Activated T-helper 9 cell treated with anti-CD3 and anti-CD28 coated beads, Interleukin-2, amount 50 U/mL, for 16 hours (primary cell): ENCODE measurements around the gene ST8SIA1.
A peak's percentile ranks its signal among the peaks of the same experiment; 100 is the strongest.
"Not testable (repeated sequence)": the region's sequence is repeated elsewhere in the genome, so short reads cannot be mapped to it uniquely, and the experiment has no call there.

Experiments
- DNase-seq: peaks from one replicate; pipeline ENCODE4 v3.0.0-alpha.2; 2020; ENCODE audit warnings: low read depth

ST8SIA1 gene, protein sequence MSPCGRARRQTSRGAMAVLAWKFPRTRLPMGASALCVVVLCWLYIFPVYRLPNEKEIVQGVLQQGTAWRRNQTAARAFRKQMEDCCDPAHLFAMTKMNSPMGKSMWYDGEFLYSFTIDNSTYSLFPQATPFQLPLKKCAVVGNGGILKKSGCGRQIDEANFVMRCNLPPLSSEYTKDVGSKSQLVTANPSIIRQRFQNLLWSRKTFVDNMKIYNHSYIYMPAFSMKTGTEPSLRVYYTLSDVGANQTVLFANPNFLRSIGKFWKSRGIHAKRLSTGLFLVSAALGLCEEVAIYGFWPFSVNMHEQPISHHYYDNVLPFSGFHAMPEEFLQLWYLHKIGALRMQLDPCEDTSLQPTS

DNA sequence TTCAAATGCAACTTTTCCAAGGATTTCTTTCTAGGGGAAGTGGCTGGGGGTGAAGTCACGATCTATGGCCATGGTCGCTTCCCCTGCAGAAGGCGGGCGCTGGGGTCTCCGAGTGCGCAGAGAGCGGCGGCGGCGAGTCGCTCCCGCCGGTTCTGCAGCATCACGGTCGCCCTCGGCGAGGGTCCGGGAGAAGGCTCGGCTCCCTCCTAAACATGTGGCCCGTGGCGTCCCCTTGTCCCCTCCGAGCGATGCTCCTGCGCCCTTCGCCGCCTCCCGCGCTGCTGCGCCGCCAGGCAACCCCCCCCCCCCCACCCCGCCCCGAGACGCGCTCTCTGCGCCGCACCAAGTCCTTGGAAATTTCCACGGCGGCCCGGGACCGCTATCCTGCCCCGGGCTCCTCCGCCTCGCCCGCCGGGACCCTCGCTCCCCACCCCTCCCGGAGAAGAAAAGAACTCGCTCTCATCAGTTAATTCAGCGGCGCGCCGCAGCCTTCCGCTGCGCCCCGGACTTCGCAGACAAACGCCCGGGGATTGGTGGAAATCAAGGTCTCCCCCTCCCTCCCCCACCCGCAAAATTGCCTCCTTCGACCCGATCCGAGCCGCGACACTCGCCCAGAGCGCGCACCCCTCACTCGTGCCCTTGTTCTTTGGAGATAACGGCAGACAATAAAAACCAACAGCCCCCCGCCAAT is at the start of gene ST8SIA1:
ST8SIA1 (minus strand) TSS at position 298 of the 691 bp plus-strand sequence. CDS start 475 bp downstream, outside the sequence.
- DNase-seq: peak; percentile 51

DNA sequence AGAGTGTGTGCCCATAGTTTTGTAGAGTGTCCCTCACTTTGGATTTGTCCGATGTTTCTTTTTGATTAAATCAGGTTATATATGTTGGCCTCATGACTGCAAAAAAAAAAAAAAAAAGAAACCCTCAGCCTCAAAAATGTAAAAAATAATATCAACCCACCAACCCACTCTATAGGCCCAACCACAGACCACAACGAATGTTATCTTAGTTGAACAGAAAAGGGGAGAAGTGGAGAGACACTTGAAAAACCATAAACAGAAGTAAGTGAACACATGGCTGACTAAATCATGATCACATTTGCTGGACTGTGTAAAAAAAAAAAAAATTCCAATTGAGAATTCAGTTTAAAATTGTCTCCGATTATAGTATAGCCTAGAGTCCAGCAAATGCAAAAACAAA is 45.5 kb upstream of the ST8SIA1 start:
- no peak for DNase-seq

DNA sequence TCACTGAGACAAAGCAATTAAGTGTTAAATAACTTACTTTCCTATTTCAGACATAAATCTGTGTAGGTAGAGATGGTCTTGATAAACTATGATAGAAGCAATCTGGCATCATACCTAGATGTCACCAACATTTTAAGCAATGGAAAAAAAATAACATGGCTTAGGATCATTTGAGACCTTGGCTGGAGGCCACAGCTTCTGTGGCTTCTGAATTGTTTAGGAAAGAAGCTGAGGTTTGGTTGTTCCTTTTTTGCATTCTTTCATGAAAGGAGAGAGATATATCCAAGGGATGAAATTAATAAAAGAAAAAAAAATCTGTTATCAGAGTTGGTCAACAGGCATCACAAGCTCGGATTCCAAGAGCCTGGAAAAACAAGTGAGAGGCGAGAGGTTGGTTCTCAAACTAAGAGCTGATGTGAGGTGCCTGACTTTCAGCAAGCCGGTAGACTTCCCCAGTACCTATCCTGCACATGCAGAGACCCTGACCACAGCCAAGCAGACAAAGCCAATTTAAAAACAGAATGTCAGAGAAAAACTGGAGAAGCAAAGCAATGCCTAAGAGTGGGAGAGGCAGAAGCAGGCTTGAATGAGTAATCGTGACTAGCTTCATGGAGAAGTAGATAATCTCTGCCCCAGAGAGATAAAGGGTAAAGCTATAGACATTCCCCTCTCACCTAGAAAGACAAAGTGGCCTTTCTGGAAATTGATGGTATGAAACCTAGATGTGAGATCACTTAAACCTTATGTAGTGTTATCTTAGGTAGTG is 43.4 kb upstream of the ST8SIA1 start:
- DNase-seq: no peak

DNA sequence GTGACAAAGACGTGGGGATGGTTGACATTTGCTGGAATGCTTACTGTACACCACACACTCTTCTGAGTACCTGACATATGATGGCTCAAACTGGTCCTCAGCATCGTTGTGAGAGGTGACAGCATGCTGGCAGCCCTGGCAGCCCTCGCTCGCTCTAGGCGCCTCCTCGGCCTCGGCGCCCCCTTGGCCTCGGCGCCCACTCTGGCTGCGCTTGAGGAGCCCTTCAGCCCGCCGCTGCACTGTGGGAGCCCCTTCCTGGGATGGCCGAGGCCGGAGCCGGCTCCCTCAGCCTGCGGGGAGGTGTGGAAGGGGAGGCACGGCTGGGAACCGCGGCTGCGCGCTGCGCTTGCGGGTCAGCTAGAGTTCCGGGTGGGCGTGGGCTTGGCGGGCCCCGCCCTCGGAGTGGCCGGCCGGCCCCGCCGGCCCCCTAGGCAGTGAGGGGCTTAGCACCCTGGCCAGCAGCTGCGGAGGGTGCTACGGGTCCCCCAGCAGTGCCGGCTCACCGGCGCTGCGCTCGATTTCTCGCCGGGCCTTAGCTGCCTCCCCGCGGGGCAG is 42.2 kb upstream of the ST8SIA1 start:
- DNase-seq: not testable (repeated sequence)

DNA sequence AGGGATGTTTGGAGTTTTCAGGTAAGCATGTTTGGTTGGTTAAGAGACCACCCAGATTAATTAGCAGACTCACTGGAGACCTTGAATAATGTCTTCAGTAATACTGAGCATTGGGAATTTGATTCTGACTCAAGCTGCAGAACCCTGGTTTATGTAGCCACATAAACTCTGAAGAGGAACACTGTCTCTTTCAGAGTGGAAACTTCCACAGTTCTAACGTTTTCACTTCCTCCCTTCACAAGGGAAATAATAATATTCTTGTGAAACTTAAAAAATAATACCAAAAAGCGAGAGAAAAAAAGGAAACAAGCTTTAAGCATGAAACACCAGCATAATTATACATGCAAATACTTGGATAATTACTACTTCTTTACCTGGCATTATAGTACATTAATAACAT is 40.0 kb upstream of the ST8SIA1 start:
- DNase-seq: no peak

DNA sequence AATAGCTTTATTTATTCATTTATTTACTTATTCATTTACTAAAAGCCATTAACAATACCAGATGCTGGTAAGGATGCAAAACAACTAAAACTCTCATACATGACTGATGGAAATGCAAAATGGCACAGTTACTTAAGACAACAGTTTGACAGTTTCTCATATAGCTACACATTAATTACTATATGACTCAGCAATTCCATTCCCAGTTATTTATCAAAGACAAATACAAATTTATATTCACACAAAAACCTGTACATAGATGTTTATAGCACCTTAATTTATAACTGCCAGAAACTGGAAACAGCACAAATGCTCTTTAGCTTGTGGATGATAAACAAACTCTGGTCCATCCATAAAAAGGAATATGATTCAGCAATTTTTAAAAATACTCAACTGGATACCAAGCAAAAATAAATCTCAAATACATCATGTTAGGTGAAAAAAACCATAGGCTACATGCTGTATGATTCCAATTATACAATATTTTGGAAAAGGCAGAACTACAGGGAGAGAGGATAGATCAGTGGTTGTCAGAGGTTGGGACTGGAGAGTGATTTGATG is 37.9 kb upstream of the ST8SIA1 start:
- DNase-seq: no peak

DNA sequence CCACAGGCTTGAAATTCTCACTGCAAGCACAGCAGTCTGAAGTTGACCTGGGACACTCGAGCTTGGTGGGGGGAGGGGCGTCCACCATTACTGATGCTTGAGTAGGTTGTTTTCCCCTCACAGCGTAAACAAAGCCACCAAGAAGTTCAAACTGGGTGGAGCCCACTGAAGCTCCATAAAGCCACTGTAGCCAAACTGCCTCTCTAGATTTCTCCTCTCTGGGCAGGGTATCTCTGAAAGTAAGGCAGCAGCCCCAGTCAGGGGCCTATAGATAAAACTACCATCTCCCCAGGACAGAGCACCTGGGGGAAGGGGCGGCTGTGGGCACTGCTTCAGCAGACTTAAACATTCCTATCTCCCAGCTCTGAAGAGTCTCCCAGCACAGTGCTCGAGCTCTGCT is 31.7 kb upstream of the ST8SIA1 start:
- no peak for DNase-seq

DNA sequence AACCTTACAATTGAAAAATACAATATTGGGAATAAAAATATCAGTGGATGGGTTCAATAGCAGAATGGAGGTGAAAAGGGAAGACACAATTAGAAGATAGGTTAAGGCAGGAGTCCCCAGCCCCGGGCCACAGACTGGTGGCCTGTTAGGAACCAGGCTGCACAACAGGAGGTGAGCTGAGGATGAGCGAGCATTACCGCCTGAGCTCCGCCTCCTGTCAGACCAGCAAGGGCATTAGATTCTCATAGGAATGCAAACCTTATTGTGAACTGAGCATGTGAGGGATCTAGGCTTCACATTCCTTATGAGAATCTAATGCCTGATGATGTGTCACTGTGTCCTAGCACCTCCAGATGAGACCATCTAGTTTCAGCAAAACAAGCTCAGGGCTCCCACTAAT is 27.3 kb upstream of the ST8SIA1 start:
- no peak for DNase-seq

DNA sequence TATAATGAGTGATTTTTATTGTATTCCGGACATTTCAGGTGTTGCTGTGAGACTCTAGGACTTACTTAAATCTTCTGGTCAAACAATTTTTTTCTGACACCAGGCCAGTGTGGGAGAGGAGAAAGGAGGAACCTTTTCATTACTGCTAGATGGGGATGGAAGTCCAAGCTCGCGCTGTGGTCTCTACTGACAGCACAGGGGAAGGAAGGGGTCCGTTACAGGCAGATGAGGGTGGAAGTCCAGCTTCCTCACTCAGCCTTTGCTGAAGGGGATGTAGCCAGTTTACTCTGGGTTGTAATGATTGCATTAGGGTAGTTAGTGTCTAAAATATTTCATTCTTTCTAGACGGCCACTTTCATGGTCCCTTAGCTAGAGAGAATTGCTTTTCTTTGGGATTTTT is 26.3 kb upstream of the ST8SIA1 start:
- DNase-seq: no peak

DNA sequence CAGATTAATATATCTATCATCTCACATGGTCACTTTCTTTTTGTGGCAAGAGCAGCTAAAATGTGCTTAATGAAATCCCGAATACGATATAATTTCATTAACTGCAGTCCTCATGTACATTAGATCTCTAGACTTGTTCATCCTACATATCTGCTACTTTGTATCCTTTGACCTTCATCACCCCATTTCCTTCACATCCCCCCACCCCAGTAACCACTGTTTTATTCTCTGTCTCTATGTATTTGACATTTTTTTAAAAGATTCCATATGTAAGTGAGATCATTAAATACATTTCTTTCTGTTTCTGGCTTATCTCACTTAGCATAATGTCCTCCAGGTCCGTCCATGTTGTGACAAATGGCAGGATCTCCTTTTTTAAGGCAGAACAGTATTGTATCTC is 23.0 kb upstream of the ST8SIA1 start:
- no peak for DNase-seq

DNA sequence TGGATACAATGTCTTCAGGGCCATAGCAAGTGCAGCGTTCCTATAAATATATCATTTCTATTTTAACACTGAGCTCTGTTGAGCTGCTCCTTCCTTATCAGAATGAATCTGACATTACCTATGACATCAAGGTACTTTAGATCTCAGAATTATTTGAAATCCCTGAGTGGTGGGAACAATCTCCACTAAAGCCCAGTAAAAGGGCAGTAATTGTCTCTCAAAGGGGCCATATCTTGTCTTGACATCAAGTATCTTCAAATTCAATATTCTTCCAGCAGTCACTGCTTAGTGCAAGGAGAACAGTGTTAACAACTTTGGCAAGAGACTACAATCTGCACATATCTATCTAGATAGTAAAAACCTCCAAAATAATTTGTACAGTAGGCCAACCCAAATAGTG is 21.7 kb upstream of the ST8SIA1 start:
- DNase-seq: no peak

DNA sequence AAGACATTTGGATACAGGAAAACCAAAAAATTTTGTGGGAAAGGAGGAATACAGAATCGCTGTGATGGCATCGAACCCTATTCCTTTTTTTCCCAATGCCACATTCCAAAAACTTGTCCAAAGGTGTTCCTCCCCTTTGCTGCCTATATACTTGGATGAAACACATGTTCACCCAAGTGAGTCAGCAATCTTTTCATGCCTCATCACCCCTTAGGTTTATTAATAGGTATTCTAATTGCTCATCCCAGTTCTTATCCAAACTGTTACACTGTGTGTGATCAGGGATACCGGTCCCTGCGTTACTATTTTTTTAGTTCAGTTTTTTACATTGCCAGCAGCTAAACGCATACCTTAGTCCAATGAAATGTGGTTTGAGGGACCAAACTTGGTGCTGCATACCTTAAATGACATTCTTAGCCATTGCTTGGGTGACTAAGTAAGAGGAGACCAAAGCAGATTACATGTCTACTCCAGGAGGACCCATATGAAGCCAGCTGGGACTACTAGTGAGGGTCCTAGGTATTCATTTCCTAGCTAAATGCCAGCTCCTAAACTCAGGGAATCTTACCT is 20.6 kb upstream of the ST8SIA1 start:
- no peak for DNase-seq

DNA sequence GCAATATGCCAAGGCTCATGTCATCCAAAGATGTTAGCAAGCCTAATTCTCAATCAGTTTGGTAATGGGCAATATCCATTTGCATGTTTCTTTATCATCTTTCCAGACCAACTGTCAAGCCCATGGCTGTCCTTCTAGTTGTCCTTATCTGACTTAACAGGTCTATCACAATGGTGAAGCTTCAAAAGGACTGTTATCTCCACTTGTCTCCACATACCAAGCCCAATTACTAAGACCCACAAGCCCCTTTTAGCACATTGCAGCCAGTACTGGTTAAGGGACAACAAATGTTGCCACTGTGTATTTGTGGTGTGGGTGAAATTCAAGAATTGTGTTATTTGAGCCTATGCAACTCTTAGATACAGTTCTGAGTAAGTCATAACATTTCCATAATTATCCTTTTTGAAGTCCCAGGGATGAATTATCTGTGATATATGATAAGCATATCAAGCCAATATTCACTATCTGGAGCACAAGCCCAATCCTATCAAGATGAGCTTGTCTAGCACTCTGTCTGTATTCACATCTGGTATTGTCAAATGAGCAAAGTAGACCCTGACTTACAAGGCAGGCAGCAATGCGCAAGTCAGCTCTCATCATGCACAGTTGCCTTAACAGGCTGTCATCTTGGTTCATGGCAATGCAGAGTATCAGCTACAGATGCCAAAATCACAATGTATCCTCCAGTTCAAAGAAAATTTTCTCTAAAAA is 19.3 kb upstream of the ST8SIA1 start:
- DNase-seq: no peak

DNA sequence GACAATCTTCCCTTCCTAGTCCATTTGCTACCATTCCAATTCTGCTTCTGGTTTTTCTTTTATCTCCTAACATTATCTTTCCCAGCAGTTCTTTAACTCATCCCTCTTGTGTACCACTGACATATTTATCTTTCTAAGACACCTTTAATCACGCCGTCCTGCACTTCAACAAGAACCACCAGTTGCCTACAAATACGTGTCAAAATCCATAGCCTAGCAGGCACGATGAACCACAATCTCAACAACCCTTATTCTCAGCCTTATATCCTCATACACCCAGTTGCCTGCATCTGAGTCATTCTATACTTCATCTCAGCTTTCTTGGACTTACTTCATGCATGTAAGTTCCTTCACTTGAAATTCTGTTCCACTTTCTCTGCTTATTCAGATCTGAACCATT is 16.4 kb upstream of the ST8SIA1 start:
- no peak for DNase-seq

DNA sequence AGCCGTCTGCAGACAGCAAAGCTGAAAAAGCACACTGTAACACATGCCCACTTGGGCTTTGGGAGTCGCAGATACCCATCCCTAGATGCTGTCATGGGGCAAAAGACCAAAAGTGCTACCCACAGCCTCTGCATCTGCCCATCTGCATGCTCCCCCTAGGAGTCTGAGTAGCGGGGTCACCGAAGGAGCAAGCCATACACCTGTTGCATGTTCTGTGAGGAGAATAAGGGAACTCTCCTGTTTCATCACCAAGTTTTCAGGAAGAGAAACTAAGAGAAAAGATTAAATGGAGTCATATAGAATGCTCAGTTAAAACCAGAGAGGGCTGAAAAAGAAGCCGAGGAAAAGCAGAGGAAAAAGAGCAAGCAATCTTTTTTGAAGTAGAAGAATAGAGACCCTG is 13.7 kb upstream of the ST8SIA1 start:
- no peak for DNase-seq

DNA sequence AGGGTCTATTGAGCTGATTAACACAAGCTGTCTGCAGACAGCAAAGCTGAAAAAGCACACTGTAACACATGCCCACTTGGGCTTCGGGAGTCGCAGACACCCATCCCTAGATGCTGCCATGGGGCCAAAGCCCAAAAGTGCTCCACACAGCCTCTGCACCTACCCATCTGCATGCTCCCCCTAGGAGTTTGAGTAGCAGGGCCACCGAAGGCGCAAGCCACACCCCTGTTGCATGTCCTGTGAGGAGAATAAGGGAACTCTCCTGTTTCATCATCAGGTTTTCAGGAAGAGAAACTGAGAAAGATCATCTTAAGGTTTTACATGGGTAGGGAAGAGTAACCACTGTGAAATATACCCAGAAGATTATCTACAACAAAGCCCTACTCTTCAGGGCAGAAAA is 5.6 kb upstream of the ST8SIA1 start:
- no peak for DNase-seq

DNA sequence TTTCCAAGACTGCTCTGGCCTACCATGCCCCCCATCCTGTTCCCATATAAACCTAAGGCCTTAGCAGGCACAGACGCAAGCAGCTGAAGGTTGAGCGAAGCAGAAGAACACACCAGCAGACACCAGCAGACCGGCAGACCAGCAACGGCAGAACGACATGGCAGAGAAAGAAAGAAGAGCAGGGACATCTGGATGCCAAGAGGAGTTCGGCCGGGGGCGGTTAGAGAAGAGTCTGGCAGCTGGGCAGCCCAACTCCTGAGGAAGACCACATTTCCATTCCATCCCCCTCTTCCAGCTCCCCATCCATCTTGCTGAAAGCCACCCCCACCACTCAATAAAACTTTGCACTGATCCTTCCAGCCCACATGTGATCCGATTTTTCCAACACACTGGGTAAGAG is 5.2 kb upstream of the ST8SIA1 start:
- DNase-seq: no peak

DNA sequence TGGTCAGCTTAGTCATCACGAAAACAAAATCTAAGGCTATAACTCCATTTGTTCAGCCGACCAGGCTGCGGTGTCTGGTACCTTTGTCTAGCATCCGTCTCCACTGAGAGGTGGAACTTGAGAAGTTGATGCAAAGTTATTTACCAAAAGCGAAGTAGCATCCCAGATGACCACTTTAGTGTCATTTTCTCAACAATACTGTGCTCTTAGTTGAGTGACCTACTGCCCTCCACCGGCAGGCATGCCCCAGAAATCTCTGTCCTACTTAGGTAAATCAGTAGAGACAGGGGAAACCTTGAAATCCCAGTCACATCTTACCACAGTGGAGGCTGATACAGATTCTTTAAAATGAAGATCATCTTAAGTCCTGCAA is 1.3 kb upstream of the ST8SIA1 start:
- DNase-seq: no peak

DNA sequence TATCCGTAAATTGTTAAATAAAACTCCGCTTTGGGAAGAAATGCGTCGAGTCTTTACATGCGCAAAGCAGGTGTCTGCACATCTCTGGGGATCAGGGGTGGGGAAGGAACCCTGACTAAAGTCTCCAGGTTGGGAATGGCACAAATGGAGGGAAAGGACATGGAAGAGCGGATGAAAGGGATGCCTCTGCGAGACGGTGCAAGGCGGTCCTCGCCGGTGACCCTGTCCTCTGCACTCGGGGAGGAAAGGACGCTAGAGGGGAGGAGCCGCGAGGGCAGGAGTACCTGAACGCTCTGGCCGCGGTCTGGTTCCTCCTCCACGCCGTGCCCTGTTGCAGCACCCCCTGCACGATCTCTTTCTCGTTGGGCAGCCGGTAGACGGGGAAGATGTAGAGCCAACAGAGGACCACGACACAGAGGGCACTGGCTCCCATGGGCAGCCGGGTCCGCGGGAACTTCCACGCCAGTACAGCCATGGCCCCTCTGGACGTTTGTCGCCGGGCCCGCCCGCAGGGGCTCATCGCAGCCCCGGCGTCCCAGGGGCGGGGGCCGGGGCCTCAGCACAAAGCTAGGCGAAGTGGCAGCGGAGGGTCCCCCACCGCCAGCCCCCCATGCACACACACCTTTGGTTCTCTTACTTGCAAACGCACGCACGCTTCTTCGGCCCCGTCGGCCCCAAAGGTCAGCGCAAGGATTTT is 646 bp downstream of the ST8SIA1 start:
- DNase-seq: peak; percentile 16

DNA sequence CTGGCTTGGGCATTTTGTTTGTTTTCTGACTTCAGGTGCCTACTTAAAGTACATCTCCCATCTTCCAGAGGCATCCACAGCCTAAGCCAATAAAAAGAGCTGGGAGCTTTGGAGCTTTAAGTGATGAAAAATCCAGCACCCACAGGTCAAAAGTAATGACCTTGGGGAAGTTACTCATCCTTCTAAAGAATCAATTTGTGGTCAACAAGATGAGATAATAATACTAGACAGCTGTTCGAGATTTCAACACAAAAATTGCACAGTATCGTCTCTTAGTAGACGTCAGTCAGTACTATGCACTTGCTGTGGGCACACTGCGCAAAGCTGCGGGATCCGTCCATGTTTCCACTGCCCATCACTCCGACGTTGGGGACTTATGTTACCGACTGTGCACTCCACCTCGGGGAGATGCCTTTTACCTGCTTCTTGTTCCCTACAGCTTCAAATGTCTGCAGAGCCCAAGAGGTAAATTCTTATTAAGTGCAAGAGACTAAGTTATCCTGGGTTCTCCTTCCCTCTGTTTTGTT is 1.3 kb downstream of the ST8SIA1 start:
- no peak for DNase-seq

DNA sequence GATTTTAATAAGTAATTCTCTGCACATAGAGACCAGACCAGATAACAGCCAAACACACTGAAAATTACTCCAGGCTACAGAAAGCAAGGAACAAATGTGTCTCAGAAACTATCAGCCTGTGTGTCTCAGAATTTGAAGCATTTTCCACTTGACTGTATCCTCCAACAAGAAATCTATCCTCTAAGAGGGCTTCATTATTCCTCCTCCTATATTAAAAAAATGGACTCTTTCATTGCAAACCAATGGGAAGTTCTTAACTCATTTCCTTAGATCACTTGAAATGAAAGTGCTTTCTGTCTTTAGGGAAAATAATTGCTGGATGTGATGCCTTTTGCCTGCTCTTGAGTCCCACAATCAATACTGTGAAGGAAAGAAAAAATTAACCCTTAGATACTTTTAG is 2.3 kb downstream of the ST8SIA1 start:
- no peak for DNase-seq
